ENCODE measurements around the gene PRKN.

DNA sequence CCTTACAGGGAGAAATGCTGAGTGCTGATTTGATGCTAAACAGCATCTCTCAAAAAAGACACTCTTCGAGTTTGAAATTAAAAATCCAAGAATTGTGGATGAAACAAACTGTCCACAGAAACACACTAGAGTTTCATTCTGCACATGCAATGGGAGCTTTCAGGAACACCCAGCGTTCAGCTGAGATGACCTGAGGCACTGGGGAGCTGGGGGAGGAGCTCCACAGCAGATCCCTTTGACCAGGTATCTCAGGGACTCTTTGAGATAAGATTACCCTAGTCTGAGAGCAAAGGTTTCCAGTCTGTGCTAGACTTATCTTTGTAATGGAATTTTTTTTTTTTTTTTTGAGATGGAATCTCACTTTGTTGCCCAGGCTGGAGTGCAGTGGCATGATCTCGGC lies 1382.9 kb downstream of the PRKN start:
- TF ChIP-seq POLR2A (IDR thresholded peaks at IDR 0.05), result no peak
- TF ChIP-seq, protein P1, sequence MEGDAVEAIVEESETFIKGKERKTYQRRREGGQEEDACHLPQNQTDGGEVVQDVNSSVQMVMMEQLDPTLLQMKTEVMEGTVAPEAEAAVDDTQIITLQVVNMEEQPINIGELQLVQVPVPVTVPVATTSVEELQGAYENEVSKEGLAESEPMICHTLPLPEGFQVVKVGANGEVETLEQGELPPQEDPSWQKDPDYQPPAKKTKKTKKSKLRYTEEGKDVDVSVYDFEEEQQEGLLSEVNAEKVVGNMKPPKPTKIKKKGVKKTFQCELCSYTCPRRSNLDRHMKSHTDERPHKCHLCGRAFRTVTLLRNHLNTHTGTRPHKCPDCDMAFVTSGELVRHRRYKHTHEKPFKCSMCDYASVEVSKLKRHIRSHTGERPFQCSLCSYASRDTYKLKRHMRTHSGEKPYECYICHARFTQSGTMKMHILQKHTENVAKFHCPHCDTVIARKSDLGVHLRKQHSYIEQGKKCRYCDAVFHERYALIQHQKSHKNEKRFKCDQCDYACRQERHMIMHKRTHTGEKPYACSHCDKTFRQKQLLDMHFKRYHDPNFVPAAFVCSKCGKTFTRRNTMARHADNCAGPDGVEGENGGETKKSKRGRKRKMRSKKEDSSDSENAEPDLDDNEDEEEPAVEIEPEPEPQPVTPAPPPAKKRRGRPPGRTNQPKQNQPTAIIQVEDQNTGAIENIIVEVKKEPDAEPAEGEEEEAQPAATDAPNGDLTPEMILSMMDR (IDR thresholded peaks at IDR 0.05), result no peak

All from thyroid gland (tissue), 4 donors.